HepG2 (cell line): ENCODE results near the gene MPC1L. TPM values are rescaled to one million over a fixed set of nuclear protein-coding genes. Genes with fewer than 3 reads are reported as not detected.

Source experiments
- ARID3A ChIP-seq: IDR thresholded peaks from 2 replicates; pipeline ENCODE4 v1.6.1; 2012; ENCODE audit warnings: low read depth, low read length, improper control_type of control experiment
- ARNT2 ChIP-seq: sonication (generic); formaldehyde crosslinking; IDR thresholded peaks from 2 replicates; pipeline ENCODE4 v1.8.0; 2022; ENCODE audit warnings: mild to moderate bottlenecking, low read depth, missing genetic modification reagents, moderate library complexity
- CBX1 ChIP-seq: IDR thresholded peaks from one replicate; pipeline ENCODE4 v1.6.1; 2016; ENCODE audit warnings: antibody characterized with exemption, low read depth
- CEBPG ChIP-seq: IDR thresholded peaks from 2 replicates; pipeline ENCODE4 v1.6.1; 2016
- GTF3A ChIP-seq: sonication (generic); formaldehyde crosslinking; conservative IDR thresholded peaks from 2 replicates; pipeline ENCODE4 v1.4.0; 2020; ENCODE audit warnings: mild to moderate bottlenecking, missing genetic modification reagents
- HNF4G ChIP-seq, 2 experiments: sonication (generic) in 1 of 2; formaldehyde crosslinking in 1 of 2; IDR thresholded peaks; 2 replicates each; pipeline versions ENCODE4 v1.4.0 to v1.6.1; 2011 to 2020; ENCODE audit warnings: borderline replicate concordance in 2 of 2, low read depth in 2 of 2, mild to moderate bottlenecking in 2 of 2, low read length in 1 of 2, missing genetic modification reagents in 1 of 2, moderate library complexity in 1 of 2
- KDM2A ChIP-seq: sonication (generic); formaldehyde crosslinking; IDR thresholded peaks from 2 replicates; pipeline ENCODE4 v1.4.0; 2020; ENCODE audit warnings: low read depth, missing genetic modification reagents, borderline replicate concordance
- KLF9 ChIP-seq: IDR thresholded peaks from 2 replicates; pipeline ENCODE4 v1.6.1; 2016; ENCODE audit warnings: low read depth
- MXD3 ChIP-seq: IDR thresholded peaks from 2 replicates; pipeline ENCODE4 v1.6.1; 2016; ENCODE audit warnings: mild to moderate bottlenecking, missing biosample characterization, missing genetic modification reagents
- NR2C2 ChIP-seq: sonication (generic); formaldehyde crosslinking; IDR thresholded peaks from 2 replicates; pipeline ENCODE4 v1.4.0; 2020; ENCODE audit warnings: missing genetic modification reagents, mild to moderate bottlenecking, moderate library complexity, borderline replicate concordance
- PPARG ChIP-seq: conservative IDR thresholded peaks from 2 replicates; pipeline ENCODE4 v1.6.1; 2016; ENCODE audit warnings: missing biosample characterization, missing genetic modification reagents
- SMARCE1 ChIP-seq: fragments of 450-650 bp; IDR thresholded peaks from 2 replicates; pipeline ENCODE4 v1.6.1; 2017; ENCODE audit warnings: borderline replicate concordance
- SRSF1 ChIP-seq: fragments of 200-400 bp; formaldehyde crosslinking; optimal IDR thresholded peaks from 2 replicates; pipeline ENCODE3; 2017; ENCODE audit warnings: mild to moderate bottlenecking, low read depth, low read length, moderate library complexity
- TAF1 ChIP-seq: sonication (generic); formaldehyde crosslinking; IDR thresholded peaks from 2 replicates; pipeline ENCODE4 v1.4.0; 2020; ENCODE audit warnings: missing genetic modification reagents
- U2AF1 ChIP-seq: fragments of 200-400 bp; formaldehyde crosslinking; optimal IDR thresholded peaks from 2 replicates; pipeline ENCODE3; 2017; ENCODE audit warnings: mild to moderate bottlenecking, low read depth, low read length
- ZBTB42 ChIP-seq: sonication (generic); formaldehyde crosslinking; IDR thresholded peaks from 2 replicates; pipeline ENCODE4 v1.5.0; 2020; ENCODE audit warnings: mild to moderate bottlenecking, missing genetic modification reagents
- ZBTB7A ChIP-seq: sonication (generic); formaldehyde crosslinking; IDR thresholded peaks from 2 replicates; pipeline ENCODE4 v1.8.0; 2022; ENCODE audit warnings: mild to moderate bottlenecking, missing genetic modification reagents
- ZNF224 ChIP-seq: sonication (generic); formaldehyde crosslinking; IDR thresholded peaks from 2 replicates; pipeline ENCODE4 v1.5.0; 2020; ENCODE audit warnings: mild to moderate bottlenecking, missing genetic modification reagents
- ZNF350 ChIP-seq: sonication (generic); formaldehyde crosslinking; IDR thresholded peaks from 2 replicates; pipeline ENCODE4 v1.4.0; 2020; ENCODE audit warnings: mild to moderate bottlenecking, low read depth, missing genetic modification reagents, borderline replicate concordance
- ZNF484 ChIP-seq: sonication (generic); formaldehyde crosslinking; IDR thresholded peaks from 2 replicates; pipeline ENCODE4 v1.5.1; 2020; ENCODE audit warnings: mild to moderate bottlenecking, low read depth, missing genetic modification reagents, borderline replicate concordance
- ZNF556 ChIP-seq: sonication (generic); formaldehyde crosslinking; IDR thresholded peaks from 2 replicates; pipeline ENCODE4 v1.4.0; 2020; ENCODE audit warnings: mild to moderate bottlenecking, missing genetic modification reagents, borderline replicate concordance
- polyA plus RNA-seq, 8 experiments: library from polyadenylated mRNA; depleted of rRNA in 3 of 8; stranded (reverse) in 7 of 8; unstranded in 1 of 8; fragments of >200 nt; fragmentation: Illumina TruSeq in 4 of 8; extraction: Trizol in 4 of 8; gene quantifications; 2 replicates each; pipeline versions ENCODE4 v1.2.1 to v1.2.3, GENCODE V29; 2011 to 2016; ENCODE audit warnings: low read depth in 4 of 8, missing spikeins in 1 of 8, mixed read lengths in 1 of 8; ENCODE audit not compliant: insufficient read depth in 1 of 8
- total RNA-seq, 5 experiments: library from RNA; depleted of rRNA; stranded (reverse); fragments of >200 nt; fragmentation: Illumina TruSeq; extraction: Trizol; gene quantifications; 2 replicates each; pipeline ENCODE4 v1.2.3, GENCODE V29; 2016; ENCODE audit warnings: low read depth in 1 of 5
- TF ChIP-seq, protein P1 (sequence below): sonication (generic); formaldehyde crosslinking; IDR thresholded peaks from 2 replicates; pipeline ENCODE4 v1.5.1; 2020; ENCODE audit warnings: mild to moderate bottlenecking, missing genetic modification reagents, moderate library complexity

MPC1L gene
- total and polyA plus RNA-seq, 2 of the 13 experiments (the other 11 are each of a cell fraction or from before 2014, with no cell fraction given), result not detected

- TF ChIP-seq PPARG (CRISPR knock-in tag), result no peak
- TF ChIP-seq ZBTB42 (CRISPR knock-in tag), result no peak
- TF ChIP-seq, protein P1, sequence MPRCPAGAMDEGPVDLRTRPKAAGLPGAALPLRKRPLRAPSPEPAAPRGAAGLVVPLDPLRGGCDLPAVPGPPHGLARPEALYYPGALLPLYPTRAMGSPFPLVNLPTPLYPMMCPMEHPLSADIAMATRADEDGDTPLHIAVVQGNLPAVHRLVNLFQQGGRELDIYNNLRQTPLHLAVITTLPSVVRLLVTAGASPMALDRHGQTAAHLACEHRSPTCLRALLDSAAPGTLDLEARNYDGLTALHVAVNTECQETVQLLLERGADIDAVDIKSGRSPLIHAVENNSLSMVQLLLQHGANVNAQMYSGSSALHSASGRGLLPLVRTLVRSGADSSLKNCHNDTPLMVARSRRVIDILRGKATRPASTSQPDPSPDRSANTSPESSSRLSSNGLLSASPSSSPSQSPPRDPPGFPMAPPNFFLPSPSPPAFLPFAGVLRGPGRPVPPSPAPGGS (CRISPR knock-in tag), result 0 out of 2 replicates have a peak, but pooled peaks have one; percentile 50
- TF ChIP-seq SMARCE1, result no peak
- no peak for TF ChIP-seq HNF4G (IDR thresholded peaks at IDR 0.05; ENCODE audit: borderline replicate concordance, low read depth, low read length)
- TF ChIP-seq HNF4G (CRISPR knock-in tag; IDR thresholded peaks at IDR 0.05; ENCODE audit: borderline replicate concordance, low read depth), result no peak
- no peak for TF ChIP-seq ARNT2
- no peak for TF ChIP-seq ZNF350 (CRISPR knock-in tag)
- no peak for TF ChIP-seq U2AF1
- TF ChIP-seq ZNF484 (CRISPR knock-in tag), result no peak
- no peak for TF ChIP-seq ZNF556 (CRISPR knock-in tag)
- TF ChIP-seq KLF9 (CRISPR knock-in tag), result no peak
- no peak for TF ChIP-seq CEBPG (CRISPR knock-in tag)
- no peak for TF ChIP-seq ZBTB7A (CRISPR knock-in tag)
- TF ChIP-seq SRSF1, result no peak
- TF ChIP-seq KDM2A (CRISPR knock-in tag), result peak; percentile 95
- no peak for TF ChIP-seq ARID3A
- TF ChIP-seq NR2C2 (CRISPR knock-in tag), result no peak
- no peak for TF ChIP-seq GTF3A (CRISPR knock-in tag)
- no peak for TF ChIP-seq CBX1
- TF ChIP-seq ZNF224 (CRISPR knock-in tag), result no peak
- TF ChIP-seq TAF1 (CRISPR knock-in tag), result peak; percentile 34; the same call in 1 of the 2 replicates
- TF ChIP-seq MXD3, result no peak
Observed at GRCh38 chrX:40647307-40648197, 24.3 kb downstream of the MPC1L start, which contains the start of gene CXorf38 (continued).
